A673 (cell line): Measurements from ENCODE around the gene TXNL4B.

Experiments used
- EZH2 ChIP-seq: fragments of 200-600 bp; sonication (generic); IDR thresholded peaks from 2 replicates; pipeline ENCODE4 v1.6.1; 2017; ENCODE audit warnings: borderline replicate concordance, low read depth, mild to moderate bottlenecking, mixed read lengths, antibody characterized with exemption, low read length; ENCODE audit not compliant: poor library complexity, severe bottlenecking
- TF ChIP-seq, protein P1 (sequence below): fragments of 300-800, 200-600 bp; sonication (generic); conservative IDR thresholded peaks from 2 replicates; pipeline ENCODE4 v1.5.1; 2017; ENCODE audit warnings: low read depth, mild to moderate bottlenecking, antibody characterized with exemption, low read length, moderate library complexity, mixed read lengths

DNA sequence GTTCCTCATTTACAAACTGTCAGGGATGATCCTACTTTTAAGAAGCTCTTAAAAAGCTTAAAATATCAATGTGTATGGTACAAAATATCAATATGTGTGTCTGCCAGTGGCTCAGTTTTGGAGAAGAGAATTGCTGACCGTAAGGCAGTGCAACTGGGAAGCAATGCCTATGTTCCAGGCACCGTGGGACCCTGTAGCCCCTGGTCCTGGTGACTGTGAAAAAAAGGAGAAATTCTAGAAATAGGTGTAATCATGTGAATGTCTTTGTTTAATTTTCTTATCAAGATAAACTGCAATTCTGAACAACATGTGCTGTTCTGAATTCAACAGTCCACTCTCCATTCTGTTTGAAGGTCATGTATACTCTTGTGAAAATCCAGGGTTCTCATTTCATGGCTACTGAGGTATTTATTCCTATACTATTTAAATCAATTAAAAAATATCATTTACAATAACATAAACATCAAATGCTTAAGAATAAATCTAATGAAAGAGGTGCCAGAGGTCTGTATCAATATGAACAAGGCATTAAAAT, 48.5 kb downstream of the TXNL4B start:
- TF ChIP-seq, protein P1, sequence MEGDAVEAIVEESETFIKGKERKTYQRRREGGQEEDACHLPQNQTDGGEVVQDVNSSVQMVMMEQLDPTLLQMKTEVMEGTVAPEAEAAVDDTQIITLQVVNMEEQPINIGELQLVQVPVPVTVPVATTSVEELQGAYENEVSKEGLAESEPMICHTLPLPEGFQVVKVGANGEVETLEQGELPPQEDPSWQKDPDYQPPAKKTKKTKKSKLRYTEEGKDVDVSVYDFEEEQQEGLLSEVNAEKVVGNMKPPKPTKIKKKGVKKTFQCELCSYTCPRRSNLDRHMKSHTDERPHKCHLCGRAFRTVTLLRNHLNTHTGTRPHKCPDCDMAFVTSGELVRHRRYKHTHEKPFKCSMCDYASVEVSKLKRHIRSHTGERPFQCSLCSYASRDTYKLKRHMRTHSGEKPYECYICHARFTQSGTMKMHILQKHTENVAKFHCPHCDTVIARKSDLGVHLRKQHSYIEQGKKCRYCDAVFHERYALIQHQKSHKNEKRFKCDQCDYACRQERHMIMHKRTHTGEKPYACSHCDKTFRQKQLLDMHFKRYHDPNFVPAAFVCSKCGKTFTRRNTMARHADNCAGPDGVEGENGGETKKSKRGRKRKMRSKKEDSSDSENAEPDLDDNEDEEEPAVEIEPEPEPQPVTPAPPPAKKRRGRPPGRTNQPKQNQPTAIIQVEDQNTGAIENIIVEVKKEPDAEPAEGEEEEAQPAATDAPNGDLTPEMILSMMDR = no peak
- TF ChIP-seq EZH2 = no peak
